SU-DHL-6 (cell line): Measurements from ENCODE around the gene VPS35.

Source experiments
- CTCF ChIP-seq: fragments of 200-600 bp; sonication (generic); IDR thresholded peaks from one replicate; pipeline ENCODE4 v1.5.1; 2017; ENCODE audit warnings: antibody characterized with exemption, mild to moderate bottlenecking, low read length, moderate library complexity; ENCODE audit not compliant: insufficient read depth, poor library complexity, severe bottlenecking
- EZH2phosphoT487 ChIP-seq: fragments of 200-600 bp; sonication (generic), shearing (Covaris generic); conservative IDR thresholded peaks from 2 replicates; pipeline ENCODE4 v1.6.1; 2018; ENCODE audit warnings: mild to moderate bottlenecking, antibody characterized with exemption, low read length, moderate library complexity, mixed read lengths

DNA sequence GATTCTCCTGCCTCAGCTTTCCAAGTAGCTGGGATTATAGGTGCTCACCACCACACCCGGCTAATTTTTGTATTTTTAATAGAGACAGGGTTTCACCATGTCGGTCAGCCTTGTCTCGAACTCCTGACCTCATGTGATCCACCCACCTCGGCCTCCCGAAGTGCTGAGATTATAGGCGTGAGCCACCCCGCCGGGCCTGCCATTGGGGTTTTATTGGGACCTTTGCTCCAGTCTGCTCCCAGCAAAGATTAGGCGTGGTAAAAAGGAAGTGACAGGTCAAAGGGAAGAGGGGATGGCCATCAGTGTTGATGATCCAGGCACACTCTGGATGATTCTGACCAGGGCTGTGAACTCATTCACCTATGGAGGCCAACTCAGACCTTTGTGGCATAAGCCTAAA lies 38.7 kb upstream of the VPS35 start:
- no peak for TF ChIP-seq EZH2phosphoT487
- TF ChIP-seq CTCF = no peak
